ENCODE measurements around the gene MIA.

DNA sequence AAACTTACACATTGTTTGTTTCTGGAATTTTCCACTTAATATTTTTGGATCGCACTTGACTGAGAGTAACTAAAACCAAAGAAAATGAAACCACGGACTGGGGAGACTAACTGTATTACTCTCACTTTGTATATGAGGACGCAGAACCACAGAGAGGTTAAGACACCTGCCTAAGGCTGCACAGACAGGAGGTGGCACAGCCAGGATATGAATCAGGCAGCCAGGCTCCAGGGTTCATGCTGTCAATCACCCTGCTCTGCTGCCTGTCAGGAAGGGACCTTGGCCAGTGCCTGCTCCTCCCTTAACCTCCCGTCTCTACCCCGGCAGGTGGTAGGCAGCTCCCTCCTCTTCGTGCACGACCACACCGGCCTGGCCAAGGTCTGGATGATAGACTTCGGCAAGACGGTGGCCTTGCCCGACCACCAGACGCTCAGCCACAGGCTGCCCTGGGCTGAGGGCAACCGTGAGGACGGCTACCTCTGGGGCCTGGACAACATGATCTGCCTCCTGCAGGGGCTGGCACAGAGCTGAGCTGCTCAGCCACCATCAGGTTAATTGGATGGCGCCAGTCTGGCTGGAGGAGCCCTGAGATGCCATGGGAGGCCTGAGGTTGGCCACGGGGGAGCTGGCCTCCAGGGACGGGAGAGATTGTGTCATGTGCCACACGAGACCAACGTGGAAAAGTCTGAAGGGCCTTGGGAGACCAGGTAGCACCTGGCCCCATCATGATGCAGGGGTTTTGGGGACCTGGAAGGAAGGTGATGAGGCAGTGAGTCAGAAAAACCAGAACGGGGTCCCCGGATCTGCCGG lies 36.1 kb upstream of the MIA start:
- TF ChIP-seq, protein P1, sequence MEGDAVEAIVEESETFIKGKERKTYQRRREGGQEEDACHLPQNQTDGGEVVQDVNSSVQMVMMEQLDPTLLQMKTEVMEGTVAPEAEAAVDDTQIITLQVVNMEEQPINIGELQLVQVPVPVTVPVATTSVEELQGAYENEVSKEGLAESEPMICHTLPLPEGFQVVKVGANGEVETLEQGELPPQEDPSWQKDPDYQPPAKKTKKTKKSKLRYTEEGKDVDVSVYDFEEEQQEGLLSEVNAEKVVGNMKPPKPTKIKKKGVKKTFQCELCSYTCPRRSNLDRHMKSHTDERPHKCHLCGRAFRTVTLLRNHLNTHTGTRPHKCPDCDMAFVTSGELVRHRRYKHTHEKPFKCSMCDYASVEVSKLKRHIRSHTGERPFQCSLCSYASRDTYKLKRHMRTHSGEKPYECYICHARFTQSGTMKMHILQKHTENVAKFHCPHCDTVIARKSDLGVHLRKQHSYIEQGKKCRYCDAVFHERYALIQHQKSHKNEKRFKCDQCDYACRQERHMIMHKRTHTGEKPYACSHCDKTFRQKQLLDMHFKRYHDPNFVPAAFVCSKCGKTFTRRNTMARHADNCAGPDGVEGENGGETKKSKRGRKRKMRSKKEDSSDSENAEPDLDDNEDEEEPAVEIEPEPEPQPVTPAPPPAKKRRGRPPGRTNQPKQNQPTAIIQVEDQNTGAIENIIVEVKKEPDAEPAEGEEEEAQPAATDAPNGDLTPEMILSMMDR (IDR thresholded peaks at IDR 0.05) = no peak
- TF ChIP-seq POLR2A (IDR thresholded peaks at IDR 0.05) = no peak

Measured in adrenal gland (tissue), 5 donors.